ENCODE data around the gene XAF1.

Gene XAF1

GRCh38 chr17:6755731-6756184 is at the start of gene XAF1:
Gene XAF1, plus strand, starts transcription at chr17:6756046. Its CDS starts 33 bp downstream, at chr17:6756079.
- H3K4me3 ChIP-seq (ENCODE audit: low read depth, low read length) = peak within 1 kb of the TSS; percentile 38
- no peak for TF ChIP-seq CTCF (IDR thresholded peaks at IDR 0.05; ENCODE audit: low read depth, low read length, missing control alignments)
- H3K27ac ChIP-seq = peak within 1 kb of the TSS; percentile 42
- in situ Hi-C loops (cut with HindIII; ENCODE audit: low pct_ligation_motif_present, low sequenced_read_pairs) = no loop called here
- no peak for DNase-seq
- no peaks in the 10 kb centered on the region for H3K36me3 ChIP-seq (replicated peaks)
- H3K27me3 ChIP-seq (replicated peaks) = no peaks in the 10 kb centered on the region

GRCh38 chr17:6706499-6706898 is 49.3 kb upstream of the XAF1 start:
- Histone ChIP-seq H3K27me3 (replicated peaks) (no peaks in the 10 kb centered on the region), H3K36me3 (replicated peaks) (no peaks in the 10 kb centered on the region), H3K4me3 (ENCODE audit: low read depth, low read length) (no peak overlapping the region), H3K27ac (no peak overlapping the region)
- no peak for TF ChIP-seq CTCF (IDR thresholded peaks at IDR 0.05; ENCODE audit: low read depth, low read length, missing control alignments)
- in situ Hi-C loops (cut with HindIII; ENCODE audit: low pct_ligation_motif_present, low sequenced_read_pairs) = no loop called here
- DNase-seq = no peak

GRCh38 chr17:6706996-6707395 is 48.9 kb upstream of the XAF1 start:
- Histone ChIP-seq H3K27ac (no peak overlapping the region), H3K27me3 (replicated peaks) (peaks cover 2% of the 10 kb centered on the region), H3K36me3 (replicated peaks) (no peaks in the 10 kb centered on the region), H3K4me3 (ENCODE audit: low read depth, low read length) (no peak overlapping the region)
- TF ChIP-seq CTCF (IDR thresholded peaks at IDR 0.05; ENCODE audit: low read depth, low read length, missing control alignments) = no peak
- in situ Hi-C loops (cut with HindIII; ENCODE audit: low pct_ligation_motif_present, low sequenced_read_pairs) = no loop called here
- DNase-seq = no peak

GRCh38 chr17:6708357-6708961 is 47.4 kb upstream of the XAF1 start:
- in situ Hi-C loops (cut with HindIII; ENCODE audit: low pct_ligation_motif_present, low sequenced_read_pairs) = no loop called here
- H3K4me3 ChIP-seq (ENCODE audit: low read depth, low read length) = no peak overlapping the region
- no peak for TF ChIP-seq CTCF (IDR thresholded peaks at IDR 0.05; ENCODE audit: low read depth, low read length, missing control alignments)
- H3K27me3 ChIP-seq (replicated peaks) = peaks cover 13% of the 10 kb centered on the region
- no peak overlapping the region for H3K27ac ChIP-seq
- no peak for DNase-seq
- H3K36me3 ChIP-seq (replicated peaks) = no peaks in the 10 kb centered on the region

GRCh38 chr17:6710317-6710716 is 45.5 kb upstream of the XAF1 start:
- no peak overlapping the region for H3K27ac ChIP-seq
- no peak for DNase-seq
- H3K27me3 ChIP-seq (replicated peaks) = peaks cover 22% of the 10 kb centered on the region
- TF ChIP-seq CTCF (IDR thresholded peaks at IDR 0.05; ENCODE audit: low read depth, low read length, missing control alignments) = peak; percentile 4
- no peak overlapping the region for H3K4me3 ChIP-seq (ENCODE audit: low read depth, low read length)
- in situ Hi-C loops (cut with HindIII; ENCODE audit: low pct_ligation_motif_present, low sequenced_read_pairs) = no loop called here
- no peaks in the 10 kb centered on the region for H3K36me3 ChIP-seq (replicated peaks)
